Activated naive CD8-positive, alpha-beta T cell treated with anti-CD3 and anti-CD28 coated beads for 36 hours (primary cell): ENCODE results near the gene USP2. TPM values are rescaled to one million over a fixed set of nuclear protein-coding genes. Genes with fewer than 3 reads are reported as not detected.
A peak's percentile ranks its signal among the peaks of the same experiment; 100 is the strongest.

Experiments used
- DNase-seq: peaks from one replicate; pipeline ENCODE4 v3.0.0; 2021
- H3K27ac Mint-ChIP-seq: one replicate; pipeline ENCODE4 v1.8.0; 2022; ENCODE audit warnings: mild to moderate bottlenecking, moderate library complexity, mixed read lengths
- H3K27me3 Mint-ChIP-seq: one replicate; pipeline ENCODE4 v1.8.0; 2022; ENCODE audit warnings: mild to moderate bottlenecking, mixed read lengths
- H3K36me3 Mint-ChIP-seq: one replicate; pipeline ENCODE4 v1.8.0; 2021; ENCODE audit warnings: mild to moderate bottlenecking, mixed read lengths
- H3K4me1 Mint-ChIP-seq: one replicate; pipeline ENCODE4 v1.8.0; 2021; ENCODE audit warnings: mixed read lengths
- H3K4me3 Mint-ChIP-seq: one replicate; pipeline ENCODE4 v1.8.0; 2022; ENCODE audit warnings: mild to moderate bottlenecking, moderate library complexity, mixed read lengths
- H3K9me3 Mint-ChIP-seq: one replicate; pipeline ENCODE4 v1.8.0; 2022; ENCODE audit warnings: mixed read lengths
- total RNA-seq, 2 experiments: library from RNA; stranded (reverse); gene quantifications; one replicate each; pipeline ENCODE4 v1.2.3, GENCODE V29; 2021

The USP2 gene
- total RNA-seq, 2 experiments from 2014 or later: 0.82 to 1.4 TPM

- no peak for DNase-seq
- no peak overlapping the region for H3K27ac Mint-ChIP-seq
- peaks cover 11% of the 10 kb centered on the region for H3K27me3 Mint-ChIP-seq
- no peaks in the 10 kb centered on the region for H3K36me3 Mint-ChIP-seq
- H3K4me3 Mint-ChIP-seq: no peak overlapping the region
- no peaks in the 10 kb centered on the region for H3K9me3 Mint-ChIP-seq
- peaks cover 21% of the 10 kb centered on the region for H3K4me1 Mint-ChIP-seq
Observed at GRCh38 chr11:119322921-119323531, 58.5 kb downstream of the USP2 start.

GRCh38 chr11:119322360-119322739, 59.1 kb downstream of the USP2 start:
- no peak for DNase-seq
- no peak overlapping the region for H3K4me3 Mint-ChIP-seq
- H3K4me1 Mint-ChIP-seq: peaks cover 21% of the 10 kb centered on the region
- no peak overlapping the region for H3K27ac Mint-ChIP-seq
- H3K36me3 Mint-ChIP-seq: no peaks in the 10 kb centered on the region
- peaks cover 17% of the 10 kb centered on the region for H3K27me3 Mint-ChIP-seq
- H3K9me3 Mint-ChIP-seq: no peaks in the 10 kb centered on the region

- H3K4me1 Mint-ChIP-seq: peaks cover 21% of the 10 kb centered on the region
- DNase-seq: peak; percentile 79
- peak overlapping the region; percentile 82 for H3K27ac Mint-ChIP-seq
- peaks cover 24% of the 10 kb centered on the region for H3K27me3 Mint-ChIP-seq
- H3K4me3 Mint-ChIP-seq: peak overlapping the region; percentile 82
- H3K9me3 Mint-ChIP-seq: no peaks in the 10 kb centered on the region
- no peaks in the 10 kb centered on the region for H3K36me3 Mint-ChIP-seq
Observed at GRCh38 chr11:119320776-119321524, 60.5 kb downstream of the USP2 start.

GRCh38 chr11:119320240-119320775, 61.2 kb downstream of the USP2 start:
- Mint-ChIP-seq H3K4me1 (peaks cover 24% of the 10 kb centered on the region), H3K27ac (no peak overlapping the region), H3K4me3 (peak overlapping the region; percentile 57), H3K36me3 (no peaks in the 10 kb centered on the region), H3K27me3 (peaks cover 30% of the 10 kb centered on the region), H3K9me3 (no peaks in the 10 kb centered on the region)
- DNase-seq: no peak

GRCh38 chr11:119319700-119320239, 61.7 kb downstream of the USP2 start:
- Mint-ChIP-seq H3K4me3 (peak overlapping the region; percentile 57), H3K27ac (no peak overlapping the region)

GRCh38 chr11:119319136-119319699, 62.3 kb downstream of the USP2 start:
- Mint-ChIP-seq H3K4me3 (no peak overlapping the region), H3K9me3 (no peaks in the 10 kb centered on the region), H3K4me1 (peaks cover 27% of the 10 kb centered on the region), H3K36me3 (no peaks in the 10 kb centered on the region), H3K27me3 (peaks cover 30% of the 10 kb centered on the region), H3K27ac (no peak overlapping the region)
- DNase-seq: no peak

More at GRCh38 chr11:119319700-119320239, 61.7 kb downstream of the USP2 start:
- DNase-seq: no peak
- no peaks in the 10 kb centered on the region for H3K36me3 Mint-ChIP-seq
- peaks cover 25% of the 10 kb centered on the region for H3K4me1 Mint-ChIP-seq
- peaks cover 30% of the 10 kb centered on the region for H3K27me3 Mint-ChIP-seq
- no peaks in the 10 kb centered on the region for H3K9me3 Mint-ChIP-seq

- no peaks in the 10 kb centered on the region for H3K36me3 Mint-ChIP-seq
- no peaks in the 10 kb centered on the region for H3K9me3 Mint-ChIP-seq
- H3K27me3 Mint-ChIP-seq: peaks cover 30% of the 10 kb centered on the region
- H3K27ac Mint-ChIP-seq: no peak overlapping the region
- H3K4me3 Mint-ChIP-seq: no peak overlapping the region
- peaks cover 23% of the 10 kb centered on the region for H3K4me1 Mint-ChIP-seq
- DNase-seq: peak; percentile 33
Observed at GRCh38 chr11:119318240-119319135, 63.0 kb downstream of the USP2 start.

GRCh38 chr11:119317592-119318239, 63.8 kb downstream of the USP2 start:
- no peaks in the 10 kb centered on the region for H3K36me3 Mint-ChIP-seq
- H3K4me3 Mint-ChIP-seq: no peak overlapping the region
- DNase-seq: no peak
- no peaks in the 10 kb centered on the region for H3K9me3 Mint-ChIP-seq
- H3K27me3 Mint-ChIP-seq: peaks cover 30% of the 10 kb centered on the region
- peaks cover 22% of the 10 kb centered on the region for H3K4me1 Mint-ChIP-seq
- H3K27ac Mint-ChIP-seq: no peak overlapping the region

GRCh38 chr11:119316729-119317591, 64.5 kb downstream of the USP2 start, which contains the start of gene MCAM:
TSS of gene MCAM (minus strand) at chr11:119317130. CDS start at chr11:119317101, 29 bp downstream.
- H3K27ac Mint-ChIP-seq: no peak within 1 kb of the TSS
- H3K36me3 Mint-ChIP-seq: no peaks in the 10 kb centered on the region
- peaks cover 30% of the 10 kb centered on the region for H3K27me3 Mint-ChIP-seq
- no peak for DNase-seq
- H3K4me3 Mint-ChIP-seq: peak within 1 kb of the TSS; percentile 77
- H3K4me1 Mint-ChIP-seq: peaks cover 19% of the 10 kb centered on the region
- H3K9me3 Mint-ChIP-seq: no peaks in the 10 kb centered on the region

- no peak for DNase-seq
- Mint-ChIP-seq H3K36me3 (no peaks in the 10 kb centered on the region), H3K4me1 (peaks cover 13% of the 10 kb centered on the region), H3K27ac (peak overlapping the region; percentile 8), H3K4me3 (peak overlapping the region; percentile 77), H3K9me3 (no peaks in the 10 kb centered on the region), H3K27me3 (peaks cover 30% of the 10 kb centered on the region)
Observed at GRCh38 chr11:119316016-119316728, 65.3 kb downstream of the USP2 start.

- no peaks in the 10 kb centered on the region for H3K9me3 Mint-ChIP-seq
- peaks cover 30% of the 10 kb centered on the region for H3K27me3 Mint-ChIP-seq
- no peaks in the 10 kb centered on the region for H3K36me3 Mint-ChIP-seq
- peak; percentile 67 for DNase-seq
- peak overlapping the region; percentile 77 for H3K4me3 Mint-ChIP-seq
- H3K27ac Mint-ChIP-seq: peak overlapping the region; percentile 8
- H3K4me1 Mint-ChIP-seq: peaks cover 13% of the 10 kb centered on the region
Observed at GRCh38 chr11:119315131-119316015, 66.1 kb downstream of the USP2 start.

GRCh38 chr11:119314726-119315125, 66.8 kb downstream of the USP2 start:
- Mint-ChIP-seq H3K9me3 (no peaks in the 10 kb centered on the region), H3K27ac (no peak overlapping the region), H3K27me3 (peaks cover 25% of the 10 kb centered on the region), H3K4me1 (peaks cover 9% of the 10 kb centered on the region), H3K4me3 (peak overlapping the region; percentile 77), H3K36me3 (no peaks in the 10 kb centered on the region)
- DNase-seq: no peak
